Esophagus muscularis mucosa (tissue), 4 donors: ENCODE results near the gene MYB.

Source experiments
- EP300 ChIP-seq: sonication (generic); formaldehyde crosslinking; IDR thresholded peaks from one replicate; pipeline ENCODE4 v1.6.1; 2017; ENCODE audit warnings: antibody characterized with exemption
- POLR2AphosphoS5 ChIP-seq, 2 donors: sonication (generic); formaldehyde crosslinking; IDR thresholded peaks; one replicate each; pipeline ENCODE4 v1.6.1; 2017; ENCODE audit warnings: antibody characterized with exemption in 2 of 2
- TF ChIP-seq, protein P1 (sequence below), 3 experiments: fragments of 200-600 bp in 2 of 3; fragments of 450-650 bp in 1 of 3; sonication (generic) in 2 of 3; IDR thresholded peaks; one replicate each; pipeline ENCODE4 v1.5.1; 2017 to 2019; ENCODE audit warnings: antibody characterized with exemption in 3 of 3, mild to moderate bottlenecking in 2 of 3, moderate library complexity in 1 of 3

DNA sequence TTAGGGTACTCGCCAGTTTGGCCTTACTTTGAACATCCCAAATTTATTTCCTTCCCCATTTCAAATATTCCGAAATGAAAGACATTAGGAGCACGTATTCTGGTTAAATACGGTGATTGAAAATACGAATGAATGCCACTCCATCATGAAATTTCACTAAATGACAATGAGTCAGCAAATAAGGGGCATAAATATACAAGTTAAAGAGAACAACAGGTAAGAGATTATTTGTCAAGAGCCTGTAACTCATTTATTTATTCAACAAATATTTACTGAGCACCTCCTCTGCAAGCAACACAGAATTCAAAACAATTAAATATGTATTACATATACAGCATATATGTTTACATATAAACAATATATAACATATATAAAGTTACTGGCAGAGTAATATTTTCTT lies 44.8 kb downstream of the MYB start:
- TF ChIP-seq, protein P1, sequence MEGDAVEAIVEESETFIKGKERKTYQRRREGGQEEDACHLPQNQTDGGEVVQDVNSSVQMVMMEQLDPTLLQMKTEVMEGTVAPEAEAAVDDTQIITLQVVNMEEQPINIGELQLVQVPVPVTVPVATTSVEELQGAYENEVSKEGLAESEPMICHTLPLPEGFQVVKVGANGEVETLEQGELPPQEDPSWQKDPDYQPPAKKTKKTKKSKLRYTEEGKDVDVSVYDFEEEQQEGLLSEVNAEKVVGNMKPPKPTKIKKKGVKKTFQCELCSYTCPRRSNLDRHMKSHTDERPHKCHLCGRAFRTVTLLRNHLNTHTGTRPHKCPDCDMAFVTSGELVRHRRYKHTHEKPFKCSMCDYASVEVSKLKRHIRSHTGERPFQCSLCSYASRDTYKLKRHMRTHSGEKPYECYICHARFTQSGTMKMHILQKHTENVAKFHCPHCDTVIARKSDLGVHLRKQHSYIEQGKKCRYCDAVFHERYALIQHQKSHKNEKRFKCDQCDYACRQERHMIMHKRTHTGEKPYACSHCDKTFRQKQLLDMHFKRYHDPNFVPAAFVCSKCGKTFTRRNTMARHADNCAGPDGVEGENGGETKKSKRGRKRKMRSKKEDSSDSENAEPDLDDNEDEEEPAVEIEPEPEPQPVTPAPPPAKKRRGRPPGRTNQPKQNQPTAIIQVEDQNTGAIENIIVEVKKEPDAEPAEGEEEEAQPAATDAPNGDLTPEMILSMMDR (IDR thresholded peaks at IDR 0.05), result no peak
- no peak for TF ChIP-seq EP300
- TF ChIP-seq POLR2AphosphoS5 (IDR thresholded peaks at IDR 0.05), result no peak
